Activated CD4-positive, alpha-beta T cell treated with anti-CD3 and anti-CD28 coated beads, Interleukin-2, amount 10 ng/mL, durations not matched to agents 24 days and 14 days (primary cell): ENCODE measurements around the gene ZNF423. TPM values are rescaled to one million over a fixed set of nuclear protein-coding genes. Genes with fewer than 3 reads are reported as not detected.

Experiments used
- DNase-seq: peaks from one replicate; pipeline ENCODE4 v3.0.0; 2022
- H3K27ac Mint-ChIP-seq: one replicate; pipeline ENCODE4 v1.8.0; 2022; ENCODE audit warnings: mild to moderate bottlenecking, mixed read lengths
- H3K27me3 Mint-ChIP-seq: one replicate; pipeline ENCODE4 v1.8.0; 2022; ENCODE audit warnings: mixed read lengths
- H3K36me3 Mint-ChIP-seq: one replicate; pipeline ENCODE4 v1.8.0; 2022; ENCODE audit warnings: low read depth, mild to moderate bottlenecking, mixed read lengths
- H3K4me1 Mint-ChIP-seq: one replicate; pipeline ENCODE4 v1.8.0; 2021; ENCODE audit warnings: mixed read lengths
- H3K4me3 Mint-ChIP-seq: one replicate; pipeline ENCODE4 v1.8.0; 2022; ENCODE audit warnings: mild to moderate bottlenecking, moderate library complexity, mixed read lengths
- H3K9me3 Mint-ChIP-seq: one replicate; pipeline ENCODE4 v1.8.0; 2021; ENCODE audit warnings: mixed read lengths
- intact Hi-C: fragments of 100-400 bp; cut with micrococcal nuclease; formaldehyde crosslinking; loops from one replicate; pipeline ENCODE4 v1.15.1; 2023
- total RNA-seq: library from RNA; stranded (reverse); gene quantifications from 2 replicates; pipeline ENCODE4 v1.2.3, GENCODE V29; 2022

ZNF423 gene
- total RNA-seq, 1 donor from 2014 or later: not detected

DNA sequence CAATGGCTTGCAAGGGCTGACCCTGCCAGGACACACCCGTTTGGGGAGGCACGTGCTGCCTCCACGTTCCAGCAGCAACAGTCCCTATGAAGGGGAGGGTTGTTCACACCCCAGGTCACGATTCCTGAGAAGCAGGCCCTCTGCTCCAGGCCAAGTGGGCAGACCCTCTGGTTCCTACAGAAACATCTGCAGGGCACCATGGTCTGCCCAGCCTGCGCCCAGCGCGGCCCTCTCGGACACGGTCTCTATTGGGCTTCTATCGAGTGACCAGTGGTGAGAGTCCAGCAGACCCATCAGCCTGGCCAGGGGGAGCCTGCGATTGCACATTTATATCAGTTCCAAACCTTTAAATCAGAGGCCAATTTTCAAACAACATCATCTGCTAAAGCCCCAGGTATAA, 128.3 kb downstream of the ZNF423 start:
- Mint-ChIP-seq H3K9me3 (peaks cover 4% of the 10 kb centered on the region), H3K27me3 (no peaks in the 10 kb centered on the region), H3K27ac (no peak overlapping the region)

GRCh38 chr16:49726155-49726554, 129.8 kb downstream of the ZNF423 start:
- no peak overlapping the region for H3K4me3 Mint-ChIP-seq
- intact Hi-C loops: no loop called here
- H3K9me3 Mint-ChIP-seq: peaks cover 4% of the 10 kb centered on the region
- no peaks in the 10 kb centered on the region for H3K4me1 Mint-ChIP-seq
- no peak for DNase-seq
- H3K27ac Mint-ChIP-seq: no peak overlapping the region
- no peaks in the 10 kb centered on the region for H3K27me3 Mint-ChIP-seq
- no peaks in the 10 kb centered on the region for H3K36me3 Mint-ChIP-seq

More for the DNA sequence above, 128.3 kb downstream of the ZNF423 start:
- no peaks in the 10 kb centered on the region for H3K4me1 Mint-ChIP-seq
- no peaks in the 10 kb centered on the region for H3K36me3 Mint-ChIP-seq
- intact Hi-C loops: no loop called here
- no peak for DNase-seq
- no peak overlapping the region for H3K4me3 Mint-ChIP-seq

GRCh38 chr16:49725651-49726050, 130.3 kb downstream of the ZNF423 start:
- intact Hi-C loops: no loop called here
- Mint-ChIP-seq H3K4me3 (no peak overlapping the region), H3K9me3 (peaks cover 4% of the 10 kb centered on the region), H3K36me3 (no peaks in the 10 kb centered on the region), H3K27me3 (no peaks in the 10 kb centered on the region), H3K4me1 (no peaks in the 10 kb centered on the region), H3K27ac (no peak overlapping the region)
- DNase-seq: no peak

GRCh38 chr16:49724774-49725173, 131.1 kb downstream of the ZNF423 start:
- Mint-ChIP-seq H3K27ac (no peak overlapping the region), H3K4me3 (no peak overlapping the region), H3K36me3 (no peaks in the 10 kb centered on the region), H3K4me1 (no peaks in the 10 kb centered on the region), H3K27me3 (no peaks in the 10 kb centered on the region), H3K9me3 (peaks cover under 1% of the 10 kb centered on the region)
- intact Hi-C loops: no loop called here
- no peak for DNase-seq

DNA sequence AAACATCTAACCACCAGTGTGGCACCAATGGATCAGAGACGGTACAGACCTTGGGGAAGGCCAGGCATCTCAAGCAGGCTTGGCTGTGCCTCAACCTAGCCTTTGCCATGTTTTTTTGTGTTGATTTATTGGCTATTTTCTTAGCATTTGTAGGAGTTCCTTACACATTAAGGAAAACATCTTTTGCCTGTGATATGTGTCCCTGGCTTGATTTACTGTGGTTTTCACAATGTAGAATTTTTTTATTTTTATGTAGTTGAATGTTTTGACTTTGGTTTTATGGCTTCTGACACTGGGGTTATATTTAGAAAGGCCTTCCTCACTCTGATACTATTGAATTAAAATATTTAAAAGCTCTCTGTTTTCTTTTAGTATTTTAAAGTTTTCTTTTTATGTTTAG, 132.6 kb downstream of the ZNF423 start:
- no peak overlapping the region for H3K4me3 Mint-ChIP-seq
- H3K4me1 Mint-ChIP-seq: no peaks in the 10 kb centered on the region
- H3K27me3 Mint-ChIP-seq: no peaks in the 10 kb centered on the region
- DNase-seq: no peak
- intact Hi-C loops: no loop called here
- no peak overlapping the region for H3K27ac Mint-ChIP-seq
- no peaks in the 10 kb centered on the region for H3K9me3 Mint-ChIP-seq
- no peaks in the 10 kb centered on the region for H3K36me3 Mint-ChIP-seq

- Mint-ChIP-seq H3K4me3 (no peak overlapping the region), H3K27me3 (no peaks in the 10 kb centered on the region), H3K9me3 (no peaks in the 10 kb centered on the region), H3K4me1 (no peaks in the 10 kb centered on the region), H3K27ac (no peak overlapping the region), H3K36me3 (no peaks in the 10 kb centered on the region)
- intact Hi-C loops: no loop called here
- DNase-seq: no peak
Observed at GRCh38 chr16:49720225-49720624, 135.7 kb downstream of the ZNF423 start.

DNA sequence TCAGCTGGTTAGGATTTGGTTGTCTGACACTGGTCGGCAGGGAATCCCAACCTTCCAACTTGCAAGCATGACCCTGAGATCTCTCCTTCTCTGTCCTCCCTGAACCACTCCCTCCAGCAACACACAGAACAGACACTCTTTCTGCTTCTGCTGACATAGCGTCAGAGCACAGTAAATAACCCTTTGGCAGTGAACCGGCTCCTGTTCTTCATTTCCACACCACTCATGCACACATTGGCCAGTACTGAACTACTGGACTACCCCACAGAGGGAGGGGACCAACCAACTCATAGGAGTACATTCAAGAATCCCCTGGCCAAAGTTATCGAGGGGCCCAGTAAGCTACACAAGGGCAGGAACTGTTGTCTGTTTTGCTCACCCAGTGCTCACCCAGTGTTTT, 138.2 kb downstream of the ZNF423 start:
- intact Hi-C loops: no loop called here
- H3K27ac Mint-ChIP-seq: no peak overlapping the region
- H3K9me3 Mint-ChIP-seq: no peaks in the 10 kb centered on the region
- H3K36me3 Mint-ChIP-seq: no peaks in the 10 kb centered on the region
- no peak overlapping the region for H3K4me3 Mint-ChIP-seq
- H3K27me3 Mint-ChIP-seq: no peaks in the 10 kb centered on the region
- DNase-seq: no peak
- no peaks in the 10 kb centered on the region for H3K4me1 Mint-ChIP-seq

DNA sequence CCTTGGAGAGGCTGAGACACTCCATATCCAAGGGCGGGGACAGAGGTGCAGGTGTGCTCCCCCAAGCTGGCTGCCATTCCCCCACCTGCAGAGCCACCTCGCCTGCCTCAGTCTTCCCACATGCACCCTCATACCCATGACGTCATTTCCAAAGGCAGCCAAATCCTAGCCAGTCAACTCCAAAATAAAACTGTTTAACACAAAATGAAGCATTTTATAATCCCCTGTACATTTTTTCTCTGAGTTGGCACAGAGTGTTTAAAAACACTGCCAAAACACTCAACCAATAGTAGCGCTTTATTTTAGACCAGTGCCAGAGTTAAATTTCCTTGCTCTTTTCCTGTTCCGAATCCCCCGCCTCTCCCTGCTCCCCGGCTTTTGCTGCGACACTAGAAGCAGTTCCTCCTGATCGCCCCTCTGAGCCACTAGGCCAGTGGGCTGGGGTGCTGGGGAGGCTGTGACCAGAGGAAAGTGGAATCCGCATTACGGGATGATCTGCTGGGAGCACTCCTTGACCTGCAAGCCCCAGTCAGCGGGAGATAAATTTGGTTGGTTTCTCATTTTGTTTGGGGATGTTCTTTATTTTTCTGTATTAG, 139.5 kb downstream of the ZNF423 start:
- no peak overlapping the region for H3K27ac Mint-ChIP-seq
- no peak overlapping the region for H3K4me3 Mint-ChIP-seq
- no peaks in the 10 kb centered on the region for H3K27me3 Mint-ChIP-seq
- H3K36me3 Mint-ChIP-seq: no peaks in the 10 kb centered on the region
- intact Hi-C loops: no loop called here
- no peaks in the 10 kb centered on the region for H3K4me1 Mint-ChIP-seq
- no peak for DNase-seq
- no peaks in the 10 kb centered on the region for H3K9me3 Mint-ChIP-seq

DNA sequence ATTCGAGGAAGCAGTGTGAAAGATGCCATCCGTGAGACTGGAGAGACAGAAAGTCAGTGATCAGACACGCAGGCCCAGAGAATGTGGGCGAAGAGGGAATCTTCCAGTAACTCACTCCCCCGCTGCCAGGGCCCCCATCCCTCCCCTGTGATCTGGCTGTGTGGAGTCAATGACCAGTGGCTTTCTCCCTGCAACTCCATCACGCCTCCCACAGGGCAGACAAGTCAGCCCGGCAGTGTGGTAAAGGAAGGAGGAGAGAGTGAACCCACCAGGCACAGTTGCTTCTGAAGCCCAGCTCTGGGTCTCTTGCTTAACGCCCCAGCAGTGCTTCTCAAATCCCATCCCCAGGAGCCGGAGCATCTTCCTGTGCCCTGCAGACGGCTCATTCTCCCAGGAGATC, 142.1 kb downstream of the ZNF423 start:
- Mint-ChIP-seq H3K36me3 (no peaks in the 10 kb centered on the region), H3K27ac (no peak overlapping the region), H3K9me3 (no peaks in the 10 kb centered on the region), H3K4me1 (no peaks in the 10 kb centered on the region), H3K27me3 (no peaks in the 10 kb centered on the region), H3K4me3 (no peak overlapping the region)
- intact Hi-C loops: no loop called here
- DNase-seq: no peak

GRCh38 chr16:49712542-49712941, 143.4 kb downstream of the ZNF423 start:
- no peak for DNase-seq
- H3K27me3 Mint-ChIP-seq: no peaks in the 10 kb centered on the region
- no peaks in the 10 kb centered on the region for H3K4me1 Mint-ChIP-seq
- H3K36me3 Mint-ChIP-seq: no peaks in the 10 kb centered on the region
- intact Hi-C loops: no loop called here
- H3K4me3 Mint-ChIP-seq: no peak overlapping the region
- no peak overlapping the region for H3K27ac Mint-ChIP-seq
- H3K9me3 Mint-ChIP-seq: no peaks in the 10 kb centered on the region

DNA sequence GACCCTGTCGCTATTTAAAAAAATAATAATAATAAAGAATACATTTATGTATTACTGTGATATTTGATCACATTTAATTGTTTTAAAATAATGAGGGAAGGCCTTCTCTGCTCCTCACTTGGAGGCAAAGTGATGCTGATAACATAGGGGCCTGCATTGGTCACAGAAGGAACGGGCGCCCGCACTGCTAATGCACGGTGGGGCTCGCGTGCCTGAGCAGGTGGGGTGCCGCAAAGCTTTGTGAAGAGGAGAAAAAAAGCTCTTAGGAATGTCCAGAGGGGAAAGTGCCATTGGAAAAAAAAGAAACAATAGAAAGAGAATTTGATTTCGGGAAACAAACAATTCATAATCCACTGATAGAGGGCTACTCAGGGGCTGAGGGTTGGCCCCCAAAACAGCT, 143.8 kb downstream of the ZNF423 start:
- Mint-ChIP-seq H3K27ac (no peak overlapping the region), H3K27me3 (no peaks in the 10 kb centered on the region), H3K4me3 (no peak overlapping the region), H3K36me3 (no peaks in the 10 kb centered on the region), H3K4me1 (no peaks in the 10 kb centered on the region), H3K9me3 (no peaks in the 10 kb centered on the region)
- DNase-seq: no peak
- intact Hi-C loops: no loop called here

DNA sequence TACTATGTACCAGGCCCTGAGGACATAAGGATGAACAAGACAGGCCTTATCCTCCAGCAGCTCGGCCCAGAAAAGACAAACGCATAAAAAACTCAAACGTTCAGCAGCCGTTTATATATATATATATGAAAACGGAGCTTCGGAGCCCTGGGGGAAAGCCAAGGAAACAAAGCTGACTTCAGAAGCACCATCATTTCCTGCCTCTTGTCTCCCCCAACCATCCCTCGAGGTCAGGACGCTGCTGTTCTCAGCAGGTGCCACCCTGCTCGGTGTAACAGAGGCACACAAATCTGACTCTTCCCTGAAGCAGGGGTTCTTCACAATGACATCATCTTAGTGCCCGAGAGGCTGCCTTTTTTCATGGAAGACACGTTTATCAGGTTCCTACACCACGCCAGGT, 146.9 kb downstream of the ZNF423 start:
- no peak for DNase-seq
- Mint-ChIP-seq H3K36me3 (no peaks in the 10 kb centered on the region), H3K4me1 (no peaks in the 10 kb centered on the region), H3K4me3 (no peak overlapping the region), H3K27me3 (no peaks in the 10 kb centered on the region), H3K27ac (no peak overlapping the region), H3K9me3 (no peaks in the 10 kb centered on the region)
- intact Hi-C loops: no loop called here

GRCh38 chr16:49708491-49708890, 147.4 kb downstream of the ZNF423 start:
- no peak for DNase-seq
- H3K4me1 Mint-ChIP-seq: no peaks in the 10 kb centered on the region
- intact Hi-C loops: no loop called here
- H3K27ac Mint-ChIP-seq: no peak overlapping the region
- H3K27me3 Mint-ChIP-seq: no peaks in the 10 kb centered on the region
- no peak overlapping the region for H3K4me3 Mint-ChIP-seq
- no peaks in the 10 kb centered on the region for H3K9me3 Mint-ChIP-seq
- H3K36me3 Mint-ChIP-seq: no peaks in the 10 kb centered on the region

DNA sequence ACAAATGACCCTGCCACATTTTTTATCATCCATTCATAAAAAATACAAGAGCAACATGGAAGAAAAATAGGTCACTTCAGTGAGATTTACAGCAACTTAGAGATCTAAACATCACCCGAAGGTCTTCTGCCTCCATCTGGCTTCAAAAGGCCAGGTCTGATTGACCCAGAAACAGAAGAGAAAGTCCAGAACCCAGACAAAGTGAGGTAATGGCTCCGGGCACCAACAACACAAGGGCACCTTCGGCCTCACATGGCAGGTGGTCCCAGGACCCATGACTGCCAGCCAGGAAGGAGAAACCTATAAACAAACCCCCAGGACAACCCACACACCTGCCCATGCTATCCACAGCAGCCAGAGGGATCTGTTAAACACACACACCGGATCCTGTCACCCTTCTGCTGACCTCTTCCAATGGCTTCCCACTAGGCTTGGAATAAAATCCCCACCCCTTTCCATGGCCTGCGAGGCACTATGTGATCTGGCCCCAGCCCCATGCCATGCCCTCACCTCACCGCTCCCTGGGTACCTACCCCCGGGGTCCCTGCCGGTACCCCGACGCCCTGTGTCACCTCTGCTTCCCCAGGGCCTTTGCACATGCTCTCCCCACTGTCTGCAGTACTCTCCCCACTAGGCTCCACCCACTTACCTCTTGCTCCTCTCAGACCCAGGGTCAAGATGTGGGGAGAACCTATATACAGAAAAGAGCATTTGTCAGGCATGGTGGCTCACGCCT, 149.1 kb downstream of the ZNF423 start:
- intact Hi-C loops: no loop called here
- Mint-ChIP-seq H3K36me3 (no peaks in the 10 kb centered on the region), H3K9me3 (no peaks in the 10 kb centered on the region), H3K4me1 (no peaks in the 10 kb centered on the region), H3K27ac (no peak overlapping the region), H3K27me3 (no peaks in the 10 kb centered on the region), H3K4me3 (no peak overlapping the region)
- no peak for DNase-seq
